GM19025 (cell line): Measurements from ENCODE around the gene NELL1.

ENCODE experiments used
- ATAC-seq: cut with Tn5 transposase; IDR thresholded peaks from one replicate; pipeline ENCODE4 v1.9.1; 2021; ENCODE audit warnings: mild to moderate bottlenecking, low read depth, moderate library complexity; ENCODE audit not compliant: unreplicated experiment

Gene NELL1

GRCh38 chr11:21289686-21290085, 620.3 kb downstream of the NELL1 start:
- no peak for ATAC-seq

GRCh38 chr11:21295508-21295907, 626.1 kb downstream of the NELL1 start:
- ATAC-seq: no peak

- no peak for ATAC-seq
Measured at GRCh38 chr11:21301981-21302380, 632.6 kb downstream of the NELL1 start.

- no peak for ATAC-seq
Measured at GRCh38 chr11:21306739-21307358, 637.5 kb downstream of the NELL1 start.

- no peak for ATAC-seq
Measured at GRCh38 chr11:21307874-21308273, 638.5 kb downstream of the NELL1 start.

GRCh38 chr11:21316591-21316990, 647.2 kb downstream of the NELL1 start:
- ATAC-seq: no peak

GRCh38 chr11:21321072-21321471, 651.7 kb downstream of the NELL1 start:
- no peak for ATAC-seq

GRCh38 chr11:21321530-21321929, 652.1 kb downstream of the NELL1 start:
- ATAC-seq: no peak

- no peak for ATAC-seq
Measured at GRCh38 chr11:21323617-21324016, 654.2 kb downstream of the NELL1 start.

- no peak for ATAC-seq
Measured at GRCh38 chr11:21343204-21343603, 673.8 kb downstream of the NELL1 start.

GRCh38 chr11:21346361-21346760, 677.0 kb downstream of the NELL1 start:
- ATAC-seq: no peak

- ATAC-seq: no peak
Measured at GRCh38 chr11:21350613-21351012, 681.2 kb downstream of the NELL1 start.

GRCh38 chr11:21353425-21353824, 684.0 kb downstream of the NELL1 start:
- no peak for ATAC-seq

- ATAC-seq: no peak
Measured at GRCh38 chr11:21364866-21365624, 695.7 kb downstream of the NELL1 start.

GRCh38 chr11:21369947-21370346, 700.6 kb downstream of the NELL1 start:
- ATAC-seq: no peak

GRCh38 chr11:21371044-21371443, 701.7 kb downstream of the NELL1 start:
- no peak for ATAC-seq

GRCh38 chr11:21372672-21373071, 703.3 kb downstream of the NELL1 start:
- ATAC-seq: no peak

GRCh38 chr11:21374376-21374775, 705.0 kb downstream of the NELL1 start:
- no peak for ATAC-seq

- ATAC-seq: no peak
Measured at GRCh38 chr11:21385669-21386440, 716.5 kb downstream of the NELL1 start.

GRCh38 chr11:21390430-21390829, 721.0 kb downstream of the NELL1 start:
- no peak for ATAC-seq

GRCh38 chr11:21396342-21397008, 727.1 kb downstream of the NELL1 start:
- no peak for ATAC-seq
